ENCODE data around the gene CLDN18. TPM values are rescaled to one million over a fixed set of nuclear protein-coding genes. Genes with fewer than 3 reads are reported as not detected.

CLDN18 gene
- total and polyA plus RNA-seq, 10 of the 15 experiments (the other 5 are each of a cell fraction or from before 2014, with no cell fraction given) = 0.05 to 0.28 (median 0.18) TPM; not detected in 1

DNA sequence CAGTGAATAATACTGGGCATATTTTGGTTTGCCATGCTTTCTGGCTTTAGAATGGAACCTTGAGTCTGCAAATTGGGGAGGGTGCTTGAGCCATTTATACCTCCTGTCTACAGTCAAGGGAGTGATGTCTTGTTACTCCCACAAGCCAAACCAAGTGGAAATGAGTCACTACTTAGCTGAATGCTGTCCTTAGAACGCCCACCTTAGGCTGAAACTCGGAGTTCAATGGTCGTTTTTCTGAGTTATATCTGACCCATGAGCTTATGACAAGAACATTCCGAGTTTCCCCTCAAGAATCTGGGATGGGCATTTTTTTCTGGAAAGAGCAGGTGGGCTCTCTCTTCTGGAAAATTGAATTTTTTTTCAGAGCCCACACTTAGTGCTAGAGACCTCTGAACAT, 17.4 kb upstream of the CLDN18 start (continued):
- TF ChIP-seq, protein P1, sequence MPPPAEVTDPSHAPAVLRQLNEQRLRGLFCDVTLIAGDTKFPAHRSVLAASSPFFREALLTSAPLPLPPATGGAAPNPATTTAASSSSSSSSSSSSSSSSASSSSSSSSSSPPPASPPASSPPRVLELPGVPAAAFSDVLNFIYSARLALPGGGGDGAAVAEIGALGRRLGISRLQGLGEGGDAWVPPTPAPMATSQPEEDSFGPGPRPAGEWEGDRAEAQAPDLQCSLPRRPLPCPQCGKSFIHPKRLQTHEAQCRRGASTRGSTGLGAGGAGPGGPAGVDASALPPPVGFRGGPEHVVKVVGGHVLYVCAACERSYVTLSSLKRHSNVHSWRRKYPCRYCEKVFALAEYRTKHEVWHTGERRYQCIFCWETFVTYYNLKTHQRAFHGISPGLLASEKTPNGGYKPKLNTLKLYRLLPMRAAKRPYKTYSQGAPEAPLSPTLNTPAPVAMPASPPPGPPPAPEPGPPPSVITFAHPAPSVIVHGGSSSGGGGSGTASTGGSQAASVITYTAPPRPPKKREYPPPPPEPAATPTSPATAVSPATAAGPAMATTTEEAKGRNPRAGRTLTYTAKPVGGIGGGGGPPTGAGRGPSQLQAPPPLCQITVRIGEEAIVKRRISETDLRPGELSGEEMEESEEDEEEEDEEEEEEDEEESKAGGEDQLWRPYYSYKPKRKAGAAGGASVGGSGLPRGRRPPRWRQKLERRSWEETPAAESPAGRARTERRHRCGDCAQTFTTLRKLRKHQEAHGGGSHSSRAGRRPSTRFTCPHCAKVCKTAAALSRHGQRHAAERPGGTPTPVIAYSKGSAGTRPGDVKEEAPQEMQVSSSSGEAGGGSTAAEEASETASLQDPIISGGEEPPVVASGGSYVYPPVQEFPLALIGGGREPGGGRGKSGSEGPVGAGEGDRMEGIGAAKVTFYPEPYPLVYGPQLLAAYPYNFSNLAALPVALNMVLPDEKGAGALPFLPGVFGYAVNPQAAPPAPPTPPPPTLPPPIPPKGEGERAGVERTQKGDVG (CRISPR knock-in tag; IDR thresholded peaks at IDR 0.05) = no peak
- TF ChIP-seq IKZF1 (conservative IDR thresholded peaks at IDR 0.05) (peak; percentile 80), JUND (IDR thresholded peaks at IDR 0.05; ENCODE audit: low read depth, low read length) (no peak), ZNF384 (IDR thresholded peaks at IDR 0.05; ENCODE audit: borderline replicate concordance, low read depth, low read length) (no peak), EGR1 (IDR thresholded peaks at IDR 0.05; ENCODE audit: borderline replicate concordance in 1 of 2, low read depth in 2 of 2, low read length in 2 of 2) (peak in 1 of 2 experiments; percentile 64; a peak in 1 of 3 replicates), ZZZ3 (IDR thresholded peaks at IDR 0.05; ENCODE audit: control insufficient read depth, insufficient read length, low read depth) (no peak), CBX3 (IDR thresholded peaks at IDR 0.05; ENCODE audit: borderline replicate concordance, low read depth) (no peak), NR2C1 (IDR thresholded peaks at IDR 0.05) (no peak), ZNF24 (IDR thresholded peaks at IDR 0.05) (no peak), KLF5 (IDR thresholded peaks at IDR 0.05; ENCODE audit: partially characterized antibody) (no peak), YY1 (IDR thresholded peaks at IDR 0.05; ENCODE audit: low read depth, low read length) (no peak), CREM (IDR thresholded peaks at IDR 0.05; ENCODE audit: low read depth) (peak; percentile 55), PAX5 (IDR thresholded peaks at IDR 0.05; ENCODE audit: borderline replicate concordance, low read depth, low read length) (peak; percentile 61; the same call in 1 of the 2 replicates)
- TF ChIP-seq, protein P2, sequence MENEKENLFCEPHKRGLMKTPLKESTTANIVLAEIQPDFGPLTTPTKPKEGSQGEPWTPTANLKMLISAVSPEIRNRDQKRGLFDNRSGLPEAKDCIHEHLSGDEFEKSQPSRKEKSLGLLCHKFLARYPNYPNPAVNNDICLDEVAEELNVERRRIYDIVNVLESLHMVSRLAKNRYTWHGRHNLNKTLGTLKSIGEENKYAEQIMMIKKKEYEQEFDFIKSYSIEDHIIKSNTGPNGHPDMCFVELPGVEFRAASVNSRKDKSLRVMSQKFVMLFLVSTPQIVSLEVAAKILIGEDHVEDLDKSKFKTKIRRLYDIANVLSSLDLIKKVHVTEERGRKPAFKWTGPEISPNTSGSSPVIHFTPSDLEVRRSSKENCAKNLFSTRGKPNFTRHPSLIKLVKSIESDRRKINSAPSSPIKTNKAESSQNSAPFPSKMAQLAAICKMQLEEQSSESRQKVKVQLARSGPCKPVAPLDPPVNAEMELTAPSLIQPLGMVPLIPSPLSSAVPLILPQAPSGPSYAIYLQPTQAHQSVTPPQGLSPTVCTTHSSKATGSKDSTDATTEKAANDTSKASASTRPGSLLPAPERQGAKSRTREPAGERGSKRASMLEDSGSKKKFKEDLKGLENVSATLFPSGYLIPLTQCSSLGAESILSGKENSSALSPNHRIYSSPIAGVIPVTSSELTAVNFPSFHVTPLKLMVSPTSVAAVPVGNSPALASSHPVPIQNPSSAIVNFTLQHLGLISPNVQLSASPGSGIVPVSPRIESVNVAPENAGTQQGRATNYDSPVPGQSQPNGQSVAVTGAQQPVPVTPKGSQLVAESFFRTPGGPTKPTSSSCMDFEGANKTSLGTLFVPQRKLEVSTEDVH (IDR thresholded peaks at IDR 0.05; ENCODE audit: low read depth, partially characterized antibody) = no peak
- TF ChIP-seq, protein P3, sequence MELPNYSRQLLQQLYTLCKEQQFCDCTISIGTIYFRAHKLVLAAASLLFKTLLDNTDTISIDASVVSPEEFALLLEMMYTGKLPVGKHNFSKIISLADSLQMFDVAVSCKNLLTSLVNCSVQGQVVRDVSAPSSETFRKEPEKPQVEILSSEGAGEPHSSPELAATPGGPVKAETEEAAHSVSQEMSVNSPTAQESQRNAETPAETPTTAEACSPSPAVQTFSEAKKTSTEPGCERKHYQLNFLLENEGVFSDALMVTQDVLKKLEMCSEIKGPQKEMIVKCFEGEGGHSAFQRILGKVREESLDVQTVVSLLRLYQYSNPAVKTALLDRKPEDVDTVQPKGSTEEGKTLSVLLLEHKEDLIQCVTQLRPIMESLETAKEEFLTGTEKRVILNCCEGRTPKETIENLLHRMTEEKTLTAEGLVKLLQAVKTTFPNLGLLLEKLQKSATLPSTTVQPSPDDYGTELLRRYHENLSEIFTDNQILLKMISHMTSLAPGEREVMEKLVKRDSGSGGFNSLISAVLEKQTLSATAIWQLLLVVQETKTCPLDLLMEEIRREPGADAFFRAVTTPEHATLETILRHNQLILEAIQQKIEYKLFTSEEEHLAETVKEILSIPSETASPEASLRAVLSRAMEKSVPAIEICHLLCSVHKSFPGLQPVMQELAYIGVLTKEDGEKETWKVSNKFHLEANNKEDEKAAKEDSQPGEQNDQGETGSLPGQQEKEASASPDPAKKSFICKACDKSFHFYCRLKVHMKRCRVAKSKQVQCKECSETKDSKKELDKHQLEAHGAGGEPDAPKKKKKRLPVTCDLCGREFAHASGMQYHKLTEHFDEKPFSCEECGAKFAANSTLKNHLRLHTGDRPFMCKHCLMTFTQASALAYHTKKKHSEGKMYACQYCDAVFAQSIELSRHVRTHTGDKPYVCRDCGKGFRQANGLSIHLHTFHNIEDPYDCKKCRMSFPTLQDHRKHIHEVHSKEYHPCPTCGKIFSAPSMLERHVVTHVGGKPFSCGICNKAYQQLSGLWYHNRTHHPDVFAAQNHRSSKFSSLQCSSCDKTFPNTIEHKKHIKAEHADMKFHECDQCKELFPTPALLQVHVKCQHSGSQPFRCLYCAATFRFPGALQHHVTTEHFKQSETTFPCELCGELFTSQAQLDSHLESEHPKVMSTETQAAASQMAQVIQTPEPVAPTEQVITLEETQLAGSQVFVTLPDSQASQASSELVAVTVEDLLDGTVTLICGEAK (IDR thresholded peaks at IDR 0.05; ENCODE audit: borderline replicate concordance) = no peak
- TF ChIP-seq, protein P4, sequence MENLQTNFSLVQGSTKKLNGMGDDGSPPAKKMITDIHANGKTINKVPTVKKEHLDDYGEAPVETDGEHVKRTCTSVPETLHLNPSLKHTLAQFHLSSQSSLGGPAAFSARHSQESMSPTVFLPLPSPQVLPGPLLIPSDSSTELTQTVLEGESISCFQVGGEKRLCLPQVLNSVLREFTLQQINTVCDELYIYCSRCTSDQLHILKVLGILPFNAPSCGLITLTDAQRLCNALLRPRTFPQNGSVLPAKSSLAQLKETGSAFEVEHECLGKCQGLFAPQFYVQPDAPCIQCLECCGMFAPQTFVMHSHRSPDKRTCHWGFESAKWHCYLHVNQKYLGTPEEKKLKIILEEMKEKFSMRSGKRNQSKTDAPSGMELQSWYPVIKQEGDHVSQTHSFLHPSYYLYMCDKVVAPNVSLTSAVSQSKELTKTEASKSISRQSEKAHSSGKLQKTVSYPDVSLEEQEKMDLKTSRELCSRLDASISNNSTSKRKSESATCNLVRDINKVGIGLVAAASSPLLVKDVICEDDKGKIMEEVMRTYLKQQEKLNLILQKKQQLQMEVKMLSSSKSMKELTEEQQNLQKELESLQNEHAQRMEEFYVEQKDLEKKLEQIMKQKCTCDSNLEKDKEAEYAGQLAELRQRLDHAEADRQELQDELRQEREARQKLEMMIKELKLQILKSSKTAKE (IDR thresholded peaks at IDR 0.05; ENCODE audit: low read depth, poor library complexity, severe bottlenecking) = no peak
- TF ChIP-seq, protein P5, sequence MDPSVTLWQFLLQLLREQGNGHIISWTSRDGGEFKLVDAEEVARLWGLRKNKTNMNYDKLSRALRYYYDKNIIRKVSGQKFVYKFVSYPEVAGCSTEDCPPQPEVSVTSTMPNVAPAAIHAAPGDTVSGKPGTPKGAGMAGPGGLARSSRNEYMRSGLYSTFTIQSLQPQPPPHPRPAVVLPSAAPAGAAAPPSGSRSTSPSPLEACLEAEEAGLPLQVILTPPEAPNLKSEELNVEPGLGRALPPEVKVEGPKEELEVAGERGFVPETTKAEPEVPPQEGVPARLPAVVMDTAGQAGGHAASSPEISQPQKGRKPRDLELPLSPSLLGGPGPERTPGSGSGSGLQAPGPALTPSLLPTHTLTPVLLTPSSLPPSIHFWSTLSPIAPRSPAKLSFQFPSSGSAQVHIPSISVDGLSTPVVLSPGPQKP (IDR thresholded peaks at IDR 0.05; ENCODE audit: low read depth, low read length) = no peak

Data from GM12878 (cell line).